ENCODE results near the gene ELOVL5.

Gene ELOVL5

GRCh38 chr6:53357576-53358360 lies 9.0 kb upstream of the ELOVL5 start:
- no peak for DNase-seq
- no peak for TF ChIP-seq CTCF (IDR thresholded peaks at IDR 0.05)
- peaks cover 22% of the 10 kb centered on the region for H3K9me3 Mint-ChIP-seq
- H3K4me1 Mint-ChIP-seq, result peaks cover 52% of the 10 kb centered on the region
- peaks cover 7% of the 10 kb centered on the region for H3K27me3 Mint-ChIP-seq (ENCODE audit: low read depth, poor library complexity)
- H3K36me3 Mint-ChIP-seq (ENCODE audit: low read depth), result peaks cover 4% of the 10 kb centered on the region
- H3K4me3 Mint-ChIP-seq, result peak overlapping the region; percentile 80
- peak overlapping the region; percentile 26 for H3K27ac Mint-ChIP-seq

- Mint-ChIP-seq H3K4me3 (no peak overlapping the region), H3K36me3 (ENCODE audit: low read depth) (no peaks in the 10 kb centered on the region), H3K27me3 (ENCODE audit: low read depth, poor library complexity) (peaks cover 6% of the 10 kb centered on the region), H3K27ac (no peak overlapping the region), H3K4me1 (peaks cover 31% of the 10 kb centered on the region), H3K9me3 (no peaks in the 10 kb centered on the region)
- TF ChIP-seq CTCF (IDR thresholded peaks at IDR 0.05), result no peak
- DNase-seq, result no peak
Observed at GRCh38 chr6:53353624-53354023, 4.9 kb upstream of the ELOVL5 start.

GRCh38 chr6:53352360-53352759 lies 3.6 kb upstream of the ELOVL5 start:
- TF ChIP-seq CTCF (IDR thresholded peaks at IDR 0.05), result no peak
- H3K9me3 Mint-ChIP-seq, result no peaks in the 10 kb centered on the region

GRCh38 chr6:53349209-53349693 lies 501 bp upstream of the ELOVL5 start:
- Mint-ChIP-seq H3K9me3 (no peaks in the 10 kb centered on the region), H3K27ac (peak overlapping the region; percentile 97), H3K4me1 (peaks cover 43% of the 10 kb centered on the region), H3K36me3 (ENCODE audit: low read depth) (peaks cover 11% of the 10 kb centered on the region), H3K27me3 (ENCODE audit: low read depth, poor library complexity) (peaks cover 6% of the 10 kb centered on the region), H3K4me3 (peak overlapping the region; percentile 98)
- TF ChIP-seq CTCF (IDR thresholded peaks at IDR 0.05), result no peak
- no peak for DNase-seq

More at GRCh38 chr6:53352360-53352759, 3.6 kb upstream of the ELOVL5 start:
- Mint-ChIP-seq H3K4me3 (no peak overlapping the region), H3K4me1 (peaks cover 23% of the 10 kb centered on the region), H3K36me3 (ENCODE audit: low read depth) (no peaks in the 10 kb centered on the region), H3K27ac (no peak overlapping the region), H3K27me3 (ENCODE audit: low read depth, poor library complexity) (peaks cover 6% of the 10 kb centered on the region)
- no peak for DNase-seq

GRCh38 chr6:53347921-53348370 lies 804 bp downstream of the ELOVL5 start:
- Mint-ChIP-seq H3K27ac (peak overlapping the region; percentile 98), H3K27me3 (ENCODE audit: low read depth, poor library complexity) (peaks cover 6% of the 10 kb centered on the region), H3K36me3 (ENCODE audit: low read depth) (peaks cover 11% of the 10 kb centered on the region), H3K4me1 (peaks cover 53% of the 10 kb centered on the region), H3K4me3 (peak overlapping the region; percentile 98), H3K9me3 (no peaks in the 10 kb centered on the region)
- peak; percentile 84 for DNase-seq
- TF ChIP-seq CTCF (IDR thresholded peaks at IDR 0.05), result no peak
